ENCODE data around the gene FASN. TPM values are rescaled to one million over a fixed set of nuclear protein-coding genes. Genes with fewer than 3 reads are reported as not detected.

The FASN gene
- total RNA-seq, 4 donors from 2014 or later = 72.8 to 302 (median 143) TPM

DNA sequence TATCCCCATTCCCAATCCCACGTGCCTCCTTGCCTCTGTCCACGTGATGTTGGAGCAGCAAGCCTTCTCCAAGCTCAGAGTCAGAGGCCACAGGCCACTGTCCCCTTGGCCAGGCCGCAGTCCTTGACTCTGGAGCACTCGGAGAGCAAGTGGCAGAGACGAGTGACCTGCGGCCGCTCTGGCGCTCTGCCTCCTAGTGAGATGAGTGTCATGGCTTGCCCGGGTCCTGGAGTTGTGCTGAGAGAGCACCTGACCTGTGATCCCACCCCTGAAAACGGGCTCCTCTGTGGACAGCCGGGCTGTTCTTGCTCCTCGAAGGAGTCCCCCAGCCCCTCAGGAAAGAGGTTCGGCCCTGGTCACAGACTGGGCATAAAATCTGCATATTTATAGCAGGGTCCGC lies 10.0 kb upstream of the FASN start:
- Histone ChIP-seq H3K27ac (no peak overlapping the region), H3K4me1 (peaks cover 40 to 74% (median 44%) of the 10 kb centered on the region in 3 donors), H3K36me3 (peaks cover 0 to 10% (median 0%) of the 10 kb centered on the region in 3 donors), H3K4me3 (no peak overlapping the region), H3K27me3 (no peaks in the 10 kb centered on the region), H3K9me3 (no peaks in the 10 kb centered on the region)
- 83 to 90% methylated on average over 3 to 11 of the region's 14 CpGs for WGBS, 2 donors
- TF ChIP-seq, protein P1, sequence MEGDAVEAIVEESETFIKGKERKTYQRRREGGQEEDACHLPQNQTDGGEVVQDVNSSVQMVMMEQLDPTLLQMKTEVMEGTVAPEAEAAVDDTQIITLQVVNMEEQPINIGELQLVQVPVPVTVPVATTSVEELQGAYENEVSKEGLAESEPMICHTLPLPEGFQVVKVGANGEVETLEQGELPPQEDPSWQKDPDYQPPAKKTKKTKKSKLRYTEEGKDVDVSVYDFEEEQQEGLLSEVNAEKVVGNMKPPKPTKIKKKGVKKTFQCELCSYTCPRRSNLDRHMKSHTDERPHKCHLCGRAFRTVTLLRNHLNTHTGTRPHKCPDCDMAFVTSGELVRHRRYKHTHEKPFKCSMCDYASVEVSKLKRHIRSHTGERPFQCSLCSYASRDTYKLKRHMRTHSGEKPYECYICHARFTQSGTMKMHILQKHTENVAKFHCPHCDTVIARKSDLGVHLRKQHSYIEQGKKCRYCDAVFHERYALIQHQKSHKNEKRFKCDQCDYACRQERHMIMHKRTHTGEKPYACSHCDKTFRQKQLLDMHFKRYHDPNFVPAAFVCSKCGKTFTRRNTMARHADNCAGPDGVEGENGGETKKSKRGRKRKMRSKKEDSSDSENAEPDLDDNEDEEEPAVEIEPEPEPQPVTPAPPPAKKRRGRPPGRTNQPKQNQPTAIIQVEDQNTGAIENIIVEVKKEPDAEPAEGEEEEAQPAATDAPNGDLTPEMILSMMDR (IDR thresholded peaks at IDR 0.05) = no peak
- no peak for TF ChIP-seq POLR2A (IDR thresholded peaks at IDR 0.05)
- intact Hi-C loops (cut with DNase I) = no loop called here
- DNase-seq = no peak

DNA sequence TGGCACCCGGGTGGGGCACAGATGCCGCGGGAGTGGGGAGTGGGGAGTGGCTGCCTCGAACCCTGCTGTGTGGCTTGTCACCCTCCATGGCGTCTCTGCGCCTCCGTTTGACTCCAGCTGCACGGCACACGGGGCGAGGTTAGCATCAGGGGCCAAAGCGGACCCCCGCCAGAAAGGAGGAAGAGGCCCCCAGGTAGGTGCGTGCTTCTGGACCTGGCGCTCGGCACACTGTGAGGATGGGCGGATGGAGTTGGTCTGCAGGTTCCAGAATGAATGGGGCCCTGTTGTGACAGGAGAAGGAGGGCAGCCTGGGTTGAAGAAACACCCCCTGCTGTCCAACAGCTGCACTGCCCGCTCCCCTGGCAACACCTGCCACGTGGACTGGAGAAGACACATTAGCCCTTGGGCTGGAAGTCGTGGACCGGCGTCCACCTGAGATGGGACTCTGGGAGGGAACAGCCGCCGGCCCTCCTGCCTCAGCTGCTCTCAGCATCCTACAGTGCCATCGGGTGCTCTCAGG lies 9.4 kb upstream of the FASN start:
- no peak overlapping the region for H3K4me3 ChIP-seq
- no peaks in the 10 kb centered on the region for H3K9me3 ChIP-seq
- intact Hi-C loops (cut with DNase I) = no loop called here
- peaks cover 0 to 3% (median 0%) of the 10 kb centered on the region in 3 donors for H3K36me3 ChIP-seq
- H3K27ac ChIP-seq = peak overlapping the region in 3 of 4 donors; percentile 86 to 91 (median 86)
- TF ChIP-seq, protein P1 (IDR thresholded peaks at IDR 0.05) = peak in 2 of 6 experiments; percentile 7 to 25
- no peak for TF ChIP-seq POLR2A (IDR thresholded peaks at IDR 0.05)
- H3K4me1 ChIP-seq = peaks cover 41 to 77% (median 45%) of the 10 kb centered on the region in 3 donors
- 72% methylated on average over 15 of the region's 24 CpGs; no CpG with 5 or more reads in 1 of the 2 donors for WGBS, 2 donors
- DNase-seq = no peak
- H3K27me3 ChIP-seq = no peaks in the 10 kb centered on the region

DNA sequence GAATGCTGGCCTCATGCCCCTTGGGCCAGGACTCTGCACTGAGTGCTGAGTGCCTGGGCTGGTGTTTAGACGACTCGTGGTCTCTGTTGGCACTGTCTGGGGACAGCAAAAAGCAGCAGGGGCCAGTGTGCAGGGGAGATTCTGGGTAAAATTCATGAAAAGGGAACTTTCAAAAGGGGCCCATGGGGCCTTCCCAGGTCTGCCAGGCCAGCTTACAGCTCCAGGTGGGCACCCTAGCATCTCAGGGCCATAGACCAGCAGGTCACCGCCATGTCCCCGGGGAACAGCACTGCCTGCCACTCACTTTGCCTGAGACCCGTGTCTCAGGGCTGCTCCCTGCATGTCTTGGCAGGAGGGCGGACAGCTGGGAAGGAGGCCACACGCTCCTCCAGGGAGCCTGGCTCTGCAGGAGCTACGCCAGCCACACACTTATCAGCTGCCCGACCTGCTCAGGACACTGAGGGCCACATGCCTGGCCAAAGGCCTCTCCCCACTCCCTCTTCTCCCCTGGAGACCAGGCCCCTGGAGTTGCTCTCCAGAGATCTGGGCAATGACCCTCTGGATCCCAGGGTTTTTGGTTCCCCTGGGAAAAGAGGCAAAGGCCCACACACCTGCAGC lies 8.8 kb upstream of the FASN start:
- DNase-seq = no peak
- no peaks in the 10 kb centered on the region for H3K27me3 ChIP-seq
- H3K4me3 ChIP-seq = peak overlapping the region; percentile 4 to 51 (median 30)
- H3K27ac ChIP-seq = peak overlapping the region; percentile 71 to 91 (median 86)
- no peaks in the 10 kb centered on the region for H3K36me3 ChIP-seq
- 20 to 27% methylated on average over 2 to 3 of the region's 9 CpGs for WGBS, 2 donors
- H3K9me3 ChIP-seq = no peaks in the 10 kb centered on the region
- intact Hi-C loops (cut with DNase I) = no loop called here
- TF ChIP-seq POLR2A (IDR thresholded peaks at IDR 0.05) = no peak
- TF ChIP-seq, protein P1 (IDR thresholded peaks at IDR 0.05) = no peak
- peaks cover 41 to 79% (median 45%) of the 10 kb centered on the region in 3 donors for H3K4me1 ChIP-seq

DNA sequence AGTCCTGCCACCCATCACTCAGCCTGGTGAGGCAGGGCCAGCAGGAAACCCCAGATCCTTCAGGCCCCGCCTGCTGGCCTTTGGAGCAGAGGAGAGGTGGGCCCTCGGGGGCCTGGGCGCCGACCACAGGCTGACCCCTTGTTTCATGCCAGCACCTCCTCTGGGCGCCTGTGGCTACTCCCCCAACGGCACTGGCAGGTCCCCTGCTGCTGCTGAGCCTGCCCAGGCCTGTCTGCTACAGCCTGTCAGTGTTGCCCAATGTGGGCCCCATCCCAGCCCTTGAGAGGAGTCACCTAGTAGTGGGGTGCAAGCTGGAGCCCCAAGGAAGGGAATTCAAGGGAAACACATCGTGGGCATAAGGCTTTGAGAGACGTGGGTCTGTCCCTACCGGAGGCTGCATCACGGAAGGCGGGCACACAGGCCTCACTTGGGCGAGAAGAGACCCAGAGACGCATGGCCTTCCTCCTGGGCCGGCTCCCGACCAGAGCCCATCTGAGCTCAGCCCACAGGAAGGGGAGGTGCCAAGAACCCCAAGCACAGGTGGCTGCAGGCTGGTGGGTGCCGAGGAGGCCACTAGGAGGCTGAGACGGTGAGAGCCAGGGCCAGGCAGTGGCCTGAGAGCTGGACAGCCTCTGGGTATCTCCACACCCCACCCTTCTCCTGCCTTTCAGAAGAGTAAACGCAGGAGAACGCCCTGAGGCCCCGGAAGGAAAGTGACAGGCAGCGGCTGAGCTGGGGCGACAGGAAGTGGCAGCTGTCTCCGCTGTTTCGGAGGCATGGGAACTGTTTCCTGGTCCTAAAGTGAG lies 8.0 kb upstream of the FASN start:
- TF ChIP-seq POLR2A (IDR thresholded peaks at IDR 0.05) = peak in 2 of 4 donors; percentile 15 to 46
- TF ChIP-seq, protein P1 (IDR thresholded peaks at IDR 0.05) = peak in 3 of 6 experiments; percentile 23 to 41 (median 37)
- Histone ChIP-seq H3K9me3 (no peaks in the 10 kb centered on the region), H3K36me3 (no peaks in the 10 kb centered on the region), H3K27ac (peak overlapping the region; percentile 71 to 91 (median 86)), H3K4me1 (peaks cover 41 to 86% (median 46%) of the 10 kb centered on the region in 3 donors), H3K27me3 (no peaks in the 10 kb centered on the region), H3K4me3 (peak overlapping the region; percentile 4 to 51 (median 30))
- no peak for DNase-seq
- WGBS, 2 donors = 0 to 19% methylated on average over 10 to 13 of the region's 24 CpGs
- intact Hi-C loops (cut with DNase I) = no loop called here
